HL-60 (cell line): ENCODE data around the gene APBA2.

Source experiments
- CTCF ChIP-seq: IDR thresholded peaks from one replicate; pipeline ENCODE4 v1.5.1; 2011; ENCODE audit warnings: low read length, control low read depth, inconsistent platforms; ENCODE audit not compliant: insufficient read depth
- GABPA ChIP-seq: IDR thresholded peaks from 2 replicates; pipeline ENCODE4 v1.6.1; 2012; ENCODE audit warnings: low read depth
- POLR2AphosphoS5 ChIP-seq: IDR thresholded peaks from 2 replicates; pipeline ENCODE4 v1.6.1; 2012; ENCODE audit warnings: low read depth
- REST ChIP-seq: IDR thresholded peaks from 2 replicates; pipeline ENCODE4 v1.6.1; 2012; ENCODE audit warnings: low read depth; ENCODE audit not compliant: insufficient replicate concordance
- SPI1 ChIP-seq: IDR thresholded peaks from 2 replicates; pipeline ENCODE4 v1.6.1; 2012; ENCODE audit warnings: low read depth, mild to moderate bottlenecking, borderline replicate concordance

- TF ChIP-seq CTCF (no peak), GABPA (no peak), POLR2AphosphoS5 (no peak), REST (no peak), SPI1 (no peak)
Observed at GRCh38 chr15:29045717-29046116, 159.9 kb downstream of the APBA2 start.
